ENCODE data around the gene DHODH.

DNA sequence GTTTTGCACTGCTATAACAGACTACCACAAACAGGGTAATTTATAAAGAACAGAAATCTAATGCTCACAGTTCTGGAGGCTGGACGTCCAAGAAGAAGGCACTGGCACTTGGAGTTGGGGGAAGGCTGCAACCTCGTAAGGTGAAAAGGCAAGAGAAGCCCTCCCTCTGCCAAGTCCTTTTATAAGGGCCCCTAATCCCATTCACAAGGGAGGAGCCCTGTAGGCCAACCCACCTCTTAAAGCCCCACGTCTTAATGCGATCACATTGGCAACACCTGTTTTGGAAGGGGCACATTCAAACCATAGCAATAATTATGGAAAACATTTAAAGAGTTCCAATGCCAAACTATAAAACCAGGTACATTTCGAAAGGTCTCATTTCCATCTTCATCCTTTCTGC is 13.5 kb upstream of the DHODH start:
- TF ChIP-seq SUZ12 (IDR thresholded peaks at IDR 0.05; ENCODE audit: extremely low read depth, insufficient read depth, insufficient read length): no peak
- no peak for TF ChIP-seq ZNF274 (IDR thresholded peaks at IDR 0.05; ENCODE audit: low read depth, low read length)
- no peak for TF ChIP-seq YY1 (IDR thresholded peaks at IDR 0.05; ENCODE audit: insufficient read depth, insufficient read length)

Data from NT2/D1 (cell line).